HEK293T (cell line): Measurements from ENCODE around the gene CBARP.

Experiments used
- L3MBTL2 ChIP-seq: fragments of 450-650 bp; conservative IDR thresholded peaks from 2 replicates; pipeline ENCODE4 v1.6.1; 2016; ENCODE audit warnings: mild to moderate bottlenecking
- TF ChIP-seq, protein P1 (sequence below): fragments of 450-650 bp; IDR thresholded peaks from 2 replicates; pipeline ENCODE4 v1.6.1; 2016

DNA sequence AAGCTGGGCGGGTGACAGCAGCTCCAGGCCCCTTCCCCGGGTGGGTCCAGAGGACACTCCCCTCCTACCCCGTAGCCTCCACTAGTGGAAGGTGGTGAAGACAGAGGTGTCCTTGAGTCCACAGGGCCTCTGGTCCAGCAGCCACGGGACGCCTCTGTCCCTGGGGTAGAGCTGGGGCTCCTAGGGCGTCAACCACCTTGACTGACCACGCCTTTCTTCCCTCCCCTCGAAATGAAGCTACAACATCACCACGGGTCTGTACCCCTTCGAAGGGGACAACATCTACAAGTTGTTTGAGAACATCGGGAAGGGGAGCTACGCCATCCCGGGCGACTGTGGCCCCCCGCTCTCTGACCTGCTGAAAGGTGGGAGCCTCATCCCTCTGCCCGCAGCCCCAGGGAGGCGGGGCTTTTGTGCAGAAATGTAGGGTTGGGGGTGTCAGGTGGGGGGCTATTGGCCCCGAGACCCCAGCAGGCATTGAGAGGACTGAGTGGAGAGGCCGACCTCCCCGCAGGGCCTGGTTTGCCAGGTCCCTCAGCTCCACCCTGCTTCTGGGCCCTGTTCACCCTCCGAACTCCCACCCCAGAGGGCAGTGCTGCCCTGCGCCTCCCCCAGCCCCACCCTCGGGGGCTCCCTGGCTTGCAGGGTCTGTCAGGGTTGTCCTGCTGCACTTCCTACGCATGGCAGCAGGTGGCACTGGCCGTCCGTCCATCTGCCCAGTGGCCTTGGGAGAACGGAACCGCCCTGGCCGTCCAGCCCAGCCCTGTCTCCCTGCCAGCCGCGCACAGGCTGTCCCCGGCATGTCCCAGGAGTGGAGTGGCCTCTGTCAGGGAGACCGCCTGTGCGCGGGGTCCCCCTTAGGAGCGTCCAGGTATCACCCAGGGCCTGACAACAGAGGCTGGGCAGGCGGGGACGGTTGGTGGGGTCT, 16.6 kb downstream of the CBARP start:
- TF ChIP-seq, protein P1, sequence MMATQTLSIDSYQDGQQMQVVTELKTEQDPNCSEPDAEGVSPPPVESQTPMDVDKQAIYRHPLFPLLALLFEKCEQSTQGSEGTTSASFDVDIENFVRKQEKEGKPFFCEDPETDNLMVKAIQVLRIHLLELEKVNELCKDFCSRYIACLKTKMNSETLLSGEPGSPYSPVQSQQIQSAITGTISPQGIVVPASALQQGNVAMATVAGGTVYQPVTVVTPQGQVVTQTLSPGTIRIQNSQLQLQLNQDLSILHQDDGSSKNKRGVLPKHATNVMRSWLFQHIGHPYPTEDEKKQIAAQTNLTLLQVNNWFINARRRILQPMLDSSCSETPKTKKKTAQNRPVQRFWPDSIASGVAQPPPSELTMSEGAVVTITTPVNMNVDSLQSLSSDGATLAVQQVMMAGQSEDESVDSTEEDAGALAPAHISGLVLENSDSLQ, result no peak
- TF ChIP-seq L3MBTL2, result no peak
